ENCODE data around the gene NADK2. TPM values are rescaled to one million over a fixed set of nuclear protein-coding genes. Genes with fewer than 3 reads are reported as not detected.

NADK2 gene
- total and polyA plus RNA-seq, 2 donors (not counting 3 experiments of a cell fraction or from before 2014, with no cell fraction given), result 4.0 to 20.3 TPM

GRCh38 chr5:36267905-36268304 lies 26.2 kb upstream of the NADK2 start:
- Histone ChIP-seq H3K79me2 (ENCODE audit: control insufficient read depth, insufficient read depth, low read length) (no peaks in the 10 kb centered on the region), H3K4me2 (ENCODE audit: insufficient read depth, low read length) (no peak overlapping the region), H4K20me1 (replicated peaks; ENCODE audit: control insufficient read depth, extremely low read depth, insufficient read depth, low read length) (no peaks in the 10 kb centered on the region), H3K27ac (ENCODE audit: insufficient read depth, low read depth, low read length) (no peak overlapping the region), H3K4me3 (replicated peaks in 1 of 3; ENCODE audit: insufficient read depth in 1 of 3, low read depth in 1 of 3, low read length in 3 of 3) (no peak overlapping the region), H3K9ac (replicated peaks; ENCODE audit: extremely low read depth, insufficient read depth, low read length) (no peak overlapping the region), H3K9me1 (replicated peaks; ENCODE audit: control insufficient read depth, extremely low read depth, insufficient read depth, low read length) (no peaks in the 10 kb centered on the region), H3K4me1 (ENCODE audit: control insufficient read depth, extremely low read depth, insufficient read depth, low read length) (no peaks in the 10 kb centered on the region), H3K9me3 (replicated peaks; ENCODE audit: control insufficient read depth, insufficient read depth, low read length) (no peaks in the 10 kb centered on the region), H2AFZ (ENCODE audit: low read depth, low read length) (no peak overlapping the region), H3K27me3 (ENCODE audit: control insufficient read depth in 2 of 2, insufficient read depth in 2 of 2, low read length in 2 of 2) (peaks cover 0 to 9% of the 10 kb centered on the region in 2 experiments), H3K36me3 (ENCODE audit: control insufficient read depth in 2 of 2, extremely low read depth in 1 of 2, insufficient read depth in 2 of 2, low read length in 2 of 2) (no peaks in the 10 kb centered on the region)
- no peak for DNase-seq (ENCODE audit: low read depth, low spot score)
- ChIA-PET POLR2A (no interaction called here), CTCF (interaction anchor here (1.1 to 7.5 kb wide), 2 partner anchors 18 to 426 kb away, joined by 3 to 113 read pairs; no protein-coding TSS in a partner anchor)
- no TSS peak for BruUV-seq (replicated peaks)
- no peak for TF ChIP-seq MAX (IDR thresholded peaks at IDR 0.05; ENCODE audit: insufficient read depth, insufficient read length)
- no peak for TF ChIP-seq JUN (IDR thresholded peaks at IDR 0.05; ENCODE audit: borderline replicate concordance, insufficient read depth, insufficient read length, low read depth)
- TF ChIP-seq CTCF (IDR thresholded peaks at IDR 0.05; ENCODE audit: extremely low read depth in 1 of 2, insufficient read depth in 1 of 2, low read depth in 1 of 2, low read length in 2 of 2), result no peak
- TF ChIP-seq GATA2 (IDR thresholded peaks at IDR 0.05; ENCODE audit: insufficient read depth, insufficient read length, low read depth, low read length), result no peak
- TF ChIP-seq POLR2AphosphoS5 (IDR thresholded peaks at IDR 0.05; ENCODE audit: insufficient read depth, low read depth, low read length), result no peak
- TF ChIP-seq MYC (IDR thresholded peaks at IDR 0.05; ENCODE audit: low read depth, low read length), result no peak
- TF ChIP-seq FOS (IDR thresholded peaks at IDR 0.05; ENCODE audit: borderline replicate concordance, insufficient read depth, low read length), result no peak
- TF ChIP-seq POLR2A (IDR thresholded peaks at IDR 0.05; ENCODE audit: low read depth, low read length), result no peak
- TF ChIP-seq EZH2 (IDR thresholded peaks at IDR 0.05; ENCODE audit: borderline replicate concordance, low read depth, low read length, severe bottlenecking), result no peak
- FAIRE-seq, result no peak
- intact Hi-C loops (cut with micrococcal nuclease), result loop anchor here (10.0 kb wide), 1 partner anchor 137 kb away; no protein-coding TSS in a partner anchor
- dilution Hi-C loops (cut with MboI; ENCODE audit: extremely low pct_ligation_motif_present, low sequenced_read_pairs), result no loop called here

All from endothelial cell of umbilical vein (primary cell).